Measurements from ENCODE around the gene GPR83.
"Not testable (repeated sequence)": the region's sequence is repeated elsewhere in the genome, so short reads cannot be mapped to it uniquely, and the experiment has no call there.

The GPR83 gene

GRCh38 chr11:94370576-94370975 lies 30.6 kb downstream of the GPR83 start:
- not testable (repeated sequence) for H3K36me3 ChIP-seq (ENCODE audit: control insufficient read depth in 2 of 2, insufficient read depth in 2 of 2, low read length in 2 of 2); H3K27me3 ChIP-seq (ENCODE audit: control insufficient read depth in 1 of 2, insufficient read depth in 2 of 2, low read length in 2 of 2); H3K9me3 ChIP-seq (ENCODE audit: control insufficient read depth in 2 of 2, low read length in 2 of 2); H3K9ac ChIP-seq (ENCODE audit: low read length in 2 of 2); H3K4me3 ChIP-seq (ENCODE audit: low read length in 2 of 2); H3K27ac ChIP-seq (ENCODE audit: low read length); H3K4me1 ChIP-seq (ENCODE audit: control insufficient read depth, insufficient read depth, low read length)

GRCh38 chr11:94350850-94351563 lies 50.2 kb downstream of the GPR83 start:
- not testable (repeated sequence) for H3K4me3 ChIP-seq (ENCODE audit: low read length in 2 of 2); H3K4me1 ChIP-seq (ENCODE audit: control insufficient read depth, insufficient read depth, low read length); H3K27me3 ChIP-seq (ENCODE audit: control insufficient read depth in 1 of 2, insufficient read depth in 2 of 2, low read length in 2 of 2)

GRCh38 chr11:94346311-94346710 lies 54.9 kb downstream of the GPR83 start:
- H3K9me3 ChIP-seq (ENCODE audit: control insufficient read depth in 2 of 2, low read length in 2 of 2); H3K36me3 ChIP-seq (ENCODE audit: control insufficient read depth in 2 of 2, insufficient read depth in 2 of 2, low read length in 2 of 2); H3K27me3 ChIP-seq (ENCODE audit: control insufficient read depth in 1 of 2, insufficient read depth in 2 of 2, low read length in 2 of 2); H3K27ac ChIP-seq (ENCODE audit: low read length); H3K4me1 ChIP-seq (ENCODE audit: control insufficient read depth, insufficient read depth, low read length); H3K4me3 ChIP-seq (ENCODE audit: low read length in 2 of 2); H3K9ac ChIP-seq (ENCODE audit: low read length in 2 of 2): not testable (repeated sequence)

More at GRCh38 chr11:94350850-94351563, 50.2 kb downstream of the GPR83 start:
- not testable (repeated sequence) for H3K9me3 ChIP-seq (ENCODE audit: control insufficient read depth in 2 of 2, low read length in 2 of 2); H3K36me3 ChIP-seq (ENCODE audit: control insufficient read depth in 2 of 2, insufficient read depth in 2 of 2, low read length in 2 of 2); H3K27ac ChIP-seq (ENCODE audit: low read length); H3K9ac ChIP-seq (ENCODE audit: low read length in 2 of 2)

DNA sequence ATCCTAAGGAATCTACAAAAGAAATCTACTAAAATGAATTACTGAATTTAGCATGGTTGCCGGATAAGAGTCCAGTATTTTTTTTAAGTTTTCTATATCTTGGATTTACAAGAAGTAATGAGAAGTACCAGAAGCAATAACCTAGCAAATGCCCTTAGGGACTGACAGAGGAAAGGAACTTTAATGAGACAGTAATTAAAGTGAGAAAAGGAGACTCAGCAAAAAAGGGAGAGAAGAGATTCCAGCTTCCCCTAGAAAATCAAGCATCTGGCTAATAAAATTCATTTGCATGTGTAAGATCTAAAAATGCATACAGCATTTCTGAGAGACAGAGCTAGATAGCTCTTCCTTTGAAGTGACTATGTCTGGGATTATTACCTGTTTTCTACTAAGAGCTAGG lies 57.7 kb downstream of the GPR83 start:
- H3K9me3 ChIP-seq (ENCODE audit: control insufficient read depth in 2 of 2, low read length in 2 of 2) = no peaks in the 10 kb centered on the region
- no peak overlapping the region for H3K9ac ChIP-seq (ENCODE audit: low read length in 2 of 2)
- no peaks in the 10 kb centered on the region for H3K4me1 ChIP-seq (ENCODE audit: control insufficient read depth, insufficient read depth, low read length)
- no peak overlapping the region for H3K4me3 ChIP-seq (ENCODE audit: low read length in 2 of 2)
- no peaks in the 10 kb centered on the region for H3K36me3 ChIP-seq (ENCODE audit: control insufficient read depth in 2 of 2, insufficient read depth in 2 of 2, low read length in 2 of 2)
- no peaks in the 10 kb centered on the region for H3K27me3 ChIP-seq (ENCODE audit: control insufficient read depth in 1 of 2, insufficient read depth in 2 of 2, low read length in 2 of 2)
- H3K27ac ChIP-seq (ENCODE audit: low read length) = no peak overlapping the region

DNA sequence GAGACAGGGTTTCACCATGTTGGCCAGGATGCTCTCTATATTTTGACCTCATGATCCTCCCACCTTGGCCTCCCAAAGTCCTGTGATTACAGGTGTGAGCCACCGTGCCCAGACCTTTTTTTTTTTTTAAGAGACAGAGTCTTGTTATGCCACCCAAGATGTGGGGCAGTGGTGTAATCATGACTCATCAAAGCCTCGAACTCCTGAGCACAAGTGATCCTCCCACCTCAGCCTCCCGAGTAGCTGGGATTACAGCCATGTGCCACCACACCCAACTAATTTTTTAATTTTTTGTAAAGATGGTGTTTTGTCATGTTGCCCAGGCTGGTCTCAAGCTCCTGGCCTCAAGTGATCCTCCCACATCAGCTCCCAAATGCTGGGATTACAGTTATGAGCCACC lies 59.0 kb downstream of the GPR83 start:
- H3K9ac ChIP-seq (ENCODE audit: low read length in 2 of 2) = no peak overlapping the region
- no peak overlapping the region for H3K27ac ChIP-seq (ENCODE audit: low read length)
- H3K36me3 ChIP-seq (ENCODE audit: control insufficient read depth in 2 of 2, insufficient read depth in 2 of 2, low read length in 2 of 2) = no peaks in the 10 kb centered on the region
- H3K9me3 ChIP-seq (ENCODE audit: control insufficient read depth in 2 of 2, low read length in 2 of 2) = no peaks in the 10 kb centered on the region
- H3K27me3 ChIP-seq (ENCODE audit: control insufficient read depth in 1 of 2, insufficient read depth in 2 of 2, low read length in 2 of 2) = no peaks in the 10 kb centered on the region
- no peaks in the 10 kb centered on the region for H3K4me1 ChIP-seq (ENCODE audit: control insufficient read depth, insufficient read depth, low read length)
- no peak overlapping the region for H3K4me3 ChIP-seq (ENCODE audit: low read length in 2 of 2)

GRCh38 chr11:94338651-94339050 lies 62.6 kb downstream of the GPR83 start:
- no peaks in the 10 kb centered on the region for H3K4me1 ChIP-seq (ENCODE audit: control insufficient read depth, insufficient read depth, low read length)

GRCh38 chr11:94336033-94336432 lies 65.2 kb downstream of the GPR83 start:
- H3K4me3 ChIP-seq (ENCODE audit: low read length in 2 of 2) = no peak overlapping the region
- H3K27ac ChIP-seq (ENCODE audit: low read length) = no peak overlapping the region
- H3K4me1 ChIP-seq (ENCODE audit: control insufficient read depth, insufficient read depth, low read length) = peaks cover 4% of the 10 kb centered on the region
- H3K36me3 ChIP-seq (ENCODE audit: control insufficient read depth in 2 of 2, insufficient read depth in 2 of 2, low read length in 2 of 2) = no peaks in the 10 kb centered on the region
- no peak overlapping the region for H3K9ac ChIP-seq (ENCODE audit: low read length in 2 of 2)
- H3K27me3 ChIP-seq (ENCODE audit: control insufficient read depth in 1 of 2, insufficient read depth in 2 of 2, low read length in 2 of 2) = no peaks in the 10 kb centered on the region
- H3K9me3 ChIP-seq (ENCODE audit: control insufficient read depth in 2 of 2, low read length in 2 of 2) = no peaks in the 10 kb centered on the region

More at GRCh38 chr11:94338651-94339050, 62.6 kb downstream of the GPR83 start:
- H3K27me3 ChIP-seq (ENCODE audit: control insufficient read depth in 1 of 2, insufficient read depth in 2 of 2, low read length in 2 of 2) = no peaks in the 10 kb centered on the region
- H3K9ac ChIP-seq (ENCODE audit: low read length in 2 of 2) = no peak overlapping the region
- H3K36me3 ChIP-seq (ENCODE audit: control insufficient read depth in 2 of 2, insufficient read depth in 2 of 2, low read length in 2 of 2) = no peaks in the 10 kb centered on the region
- H3K27ac ChIP-seq (ENCODE audit: low read length) = no peak overlapping the region
- no peaks in the 10 kb centered on the region for H3K9me3 ChIP-seq (ENCODE audit: control insufficient read depth in 2 of 2, low read length in 2 of 2)
- no peak overlapping the region for H3K4me3 ChIP-seq (ENCODE audit: low read length in 2 of 2)

DNA sequence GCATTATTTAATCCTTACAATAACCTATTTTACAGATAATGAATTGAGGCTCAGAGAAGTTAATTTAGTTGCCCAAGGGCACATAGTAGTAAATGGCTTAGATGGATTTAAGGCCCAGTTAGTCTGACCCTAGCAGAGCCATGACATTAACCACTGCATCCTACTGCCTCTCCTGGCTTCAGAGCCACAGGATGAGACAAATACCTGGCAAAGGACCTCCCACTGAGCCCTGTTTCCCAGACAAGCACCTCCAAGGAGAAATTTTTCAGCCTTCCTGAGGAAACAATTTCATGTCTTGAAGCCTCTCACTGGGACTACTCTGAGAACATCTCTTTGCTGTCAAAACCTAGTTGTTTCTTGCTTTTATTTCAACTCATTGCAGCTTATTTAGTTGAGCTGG lies 68.4 kb downstream of the GPR83 start:
- Histone ChIP-seq H3K36me3 (ENCODE audit: control insufficient read depth in 2 of 2, insufficient read depth in 2 of 2, low read length in 2 of 2) (no peaks in the 10 kb centered on the region), H3K9ac (ENCODE audit: low read length in 2 of 2) (no peak overlapping the region), H3K27me3 (ENCODE audit: control insufficient read depth in 1 of 2, insufficient read depth in 2 of 2, low read length in 2 of 2) (no peaks in the 10 kb centered on the region), H3K4me1 (ENCODE audit: control insufficient read depth, insufficient read depth, low read length) (peaks cover 5% of the 10 kb centered on the region), H3K27ac (ENCODE audit: low read length) (no peak overlapping the region), H3K4me3 (ENCODE audit: low read length in 2 of 2) (no peak overlapping the region), H3K9me3 (ENCODE audit: control insufficient read depth in 2 of 2, low read length in 2 of 2) (no peaks in the 10 kb centered on the region)

GRCh38 chr11:94330789-94331188 lies 70.4 kb downstream of the GPR83 start:
- Histone ChIP-seq H3K27ac (ENCODE audit: low read length) (no peak overlapping the region), H3K4me1 (ENCODE audit: control insufficient read depth, insufficient read depth, low read length) (peaks cover 5% of the 10 kb centered on the region)

GRCh38 chr11:94329501-94329900 lies 71.7 kb downstream of the GPR83 start:
- Histone ChIP-seq H3K9ac (ENCODE audit: low read length in 2 of 2) (no peak overlapping the region), H3K27ac (ENCODE audit: low read length) (no peak overlapping the region), H3K27me3 (ENCODE audit: control insufficient read depth in 1 of 2, insufficient read depth in 2 of 2, low read length in 2 of 2) (no peaks in the 10 kb centered on the region)

More at GRCh38 chr11:94330789-94331188, 70.4 kb downstream of the GPR83 start:
- H3K4me3 ChIP-seq (ENCODE audit: low read length in 2 of 2) = no peak overlapping the region
- H3K36me3 ChIP-seq (ENCODE audit: control insufficient read depth in 2 of 2, insufficient read depth in 2 of 2, low read length in 2 of 2) = no peaks in the 10 kb centered on the region
- peaks cover under 1 to 7% of the 10 kb centered on the region in 2 donors for H3K9me3 ChIP-seq (ENCODE audit: control insufficient read depth in 2 of 2, low read length in 2 of 2)
- no peaks in the 10 kb centered on the region for H3K27me3 ChIP-seq (ENCODE audit: control insufficient read depth in 1 of 2, insufficient read depth in 2 of 2, low read length in 2 of 2)
- H3K9ac ChIP-seq (ENCODE audit: low read length in 2 of 2) = no peak overlapping the region

DNA sequence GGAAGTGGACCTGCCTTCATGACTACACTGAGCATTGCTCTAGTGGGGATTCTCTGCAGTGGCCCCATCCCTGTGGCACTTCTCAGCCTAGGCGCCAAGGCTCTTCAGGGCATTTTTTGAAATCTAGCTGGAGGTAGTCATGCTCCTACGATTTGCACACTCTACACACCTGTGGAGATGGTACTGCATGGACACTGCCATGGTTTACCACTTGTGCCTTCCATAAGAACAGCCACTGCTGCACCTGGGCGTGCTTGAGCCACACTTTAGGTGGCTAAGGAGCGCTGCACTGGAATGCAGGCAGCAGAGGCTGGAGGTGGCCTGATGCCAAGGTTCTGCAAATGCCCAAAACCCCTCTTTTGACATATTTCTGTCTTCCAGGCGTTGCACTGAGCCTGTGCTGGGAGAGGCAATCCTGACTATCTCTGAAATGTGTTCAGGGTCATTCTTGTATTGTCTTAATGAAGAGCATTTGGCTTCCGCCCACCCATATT lies 72.6 kb downstream of the GPR83 start:
- Histone ChIP-seq H3K36me3 (ENCODE audit: control insufficient read depth in 2 of 2, insufficient read depth in 2 of 2, low read length in 2 of 2) (no peaks in the 10 kb centered on the region), H3K27ac (ENCODE audit: low read length) (no peak overlapping the region), H3K4me3 (ENCODE audit: low read length in 2 of 2) (no peak overlapping the region), H3K27me3 (ENCODE audit: control insufficient read depth in 1 of 2, insufficient read depth in 2 of 2, low read length in 2 of 2) (no peaks in the 10 kb centered on the region), H3K9ac (ENCODE audit: low read length in 2 of 2) (no peak overlapping the region), H3K4me1 (ENCODE audit: control insufficient read depth, insufficient read depth, low read length) (peaks cover 5% of the 10 kb centered on the region), H3K9me3 (ENCODE audit: control insufficient read depth in 2 of 2, low read length in 2 of 2) (peaks cover 3 to 7% of the 10 kb centered on the region in 2 donors)

More at GRCh38 chr11:94329501-94329900, 71.7 kb downstream of the GPR83 start:
- Histone ChIP-seq H3K9me3 (ENCODE audit: control insufficient read depth in 2 of 2, low read length in 2 of 2) (peaks cover 3 to 7% of the 10 kb centered on the region in 2 donors), H3K4me1 (ENCODE audit: control insufficient read depth, insufficient read depth, low read length) (peaks cover 5% of the 10 kb centered on the region), H3K36me3 (ENCODE audit: control insufficient read depth in 2 of 2, insufficient read depth in 2 of 2, low read length in 2 of 2) (no peaks in the 10 kb centered on the region), H3K4me3 (ENCODE audit: low read length in 2 of 2) (no peak overlapping the region)
